Left lung (tissue), 10 donors: Measurements from ENCODE around the gene SCARF1. TPM values are rescaled to one million over a fixed set of nuclear protein-coding genes. Genes with fewer than 3 reads are reported as not detected.

ENCODE experiments used
- ATAC-seq: fragments of 200-7000 bp; cut with Tn5 transposase; one replicate; pipeline ENCODE4 v1.9.1; 2020; ENCODE audit warnings: moderate library complexity
- DNase-seq, 4 donors: peaks; one replicate each; pipeline ENCODE4 v3.0.0-alpha.2; 2013 to 2020
- H3K27ac ChIP-seq, 2 donors: fragments of 200-600 bp; sonication (generic) in 1 of 2; one replicate each; pipeline versions ENCODE4 v1.5.0 to v1.8.0; 2020 to 2021
- H3K27me3 ChIP-seq, 2 donors: fragments of 200-600 bp; sonication (generic) in 1 of 2; one replicate each; pipeline versions ENCODE4 v1.5.0 to v1.8.0; 2020 to 2021
- H3K36me3 ChIP-seq, 2 donors: fragments of 200-600 bp; sonication (generic) in 1 of 2; one replicate each; pipeline versions ENCODE4 v1.5.0 to v1.8.0; 2020 to 2021
- H3K4me1 ChIP-seq, 2 donors: fragments of 200-600 bp; one replicate each; pipeline ENCODE4 v1.8.0; 2021
- H3K4me3 ChIP-seq, 2 donors: fragments of 200-600 bp; sonication (generic) in 1 of 2; one replicate each; pipeline versions ENCODE4 v1.5.0 to v1.8.0; 2020 to 2021; ENCODE audit warnings: mild to moderate bottlenecking in 1 of 2
- H3K9me3 ChIP-seq, 2 donors: fragments of 200-600 bp; sonication (generic) in 1 of 2; one replicate each; pipeline versions ENCODE4 v1.5.0 to v1.8.0; 2020 to 2021
- intact Hi-C, 2 donors: fragments of 100-400 bp; cut with DNase I; formaldehyde crosslinking; loops; one replicate each; pipeline versions ENCODE4 v1.11.2 to v1.14.2; 2022
- polyA plus RNA-seq, 6 donors: library from polyadenylated mRNA; unstranded; fragments of 120-200 nt; gene quantifications; one replicate each; pipeline ENCODE4 v1.2.1, GENCODE V29; 2013; ENCODE audit not compliant: insufficient read length in 6 of 6
- total RNA-seq, 2 donors: library from RNA; stranded (reverse); fragmentation: NEBNext Ultra II Directional; extraction: Animal tissue kit (Norgen Biotek cat#: 25700); gene quantifications; one replicate each; pipeline ENCODE4 v1.2.1, GENCODE V29; 2021
- TF ChIP-seq, protein P1 (sequence below), 2 donors: fragments of 200-600 bp; sonication (generic) in 1 of 2; IDR thresholded peaks; one replicate each; pipeline versions ENCODE4 v1.5.0 to v1.8.0; 2021; ENCODE audit warnings: antibody characterized with exemption in 2 of 2
- donor health status: DM: no; HTN: yes; CAD: no.
- donor health status: DM: no; HTN: no; CAD: no.

SCARF1 gene
- total and polyA plus RNA-seq, 8 donors, result 17.6 to 33.0 (median 21.5) TPM

GRCh38 chr17:1643293-1643998 lies 2.1 kb downstream of the SCARF1 start:
- Histone ChIP-seq H3K9me3 (no peaks in the 10 kb centered on the region), H3K27me3 (no peaks in the 10 kb centered on the region), H3K4me3 (peak overlapping the region; percentile 37 to 55), H3K4me1 (peaks cover 29 to 70% of the 10 kb centered on the region in 2 donors), H3K27ac (peak overlapping the region; percentile 83 to 98), H3K36me3 (peaks cover 0 to 14% of the 10 kb centered on the region in 2 donors)
- intact Hi-C loops, result no loop called here
- TF ChIP-seq, protein P1, sequence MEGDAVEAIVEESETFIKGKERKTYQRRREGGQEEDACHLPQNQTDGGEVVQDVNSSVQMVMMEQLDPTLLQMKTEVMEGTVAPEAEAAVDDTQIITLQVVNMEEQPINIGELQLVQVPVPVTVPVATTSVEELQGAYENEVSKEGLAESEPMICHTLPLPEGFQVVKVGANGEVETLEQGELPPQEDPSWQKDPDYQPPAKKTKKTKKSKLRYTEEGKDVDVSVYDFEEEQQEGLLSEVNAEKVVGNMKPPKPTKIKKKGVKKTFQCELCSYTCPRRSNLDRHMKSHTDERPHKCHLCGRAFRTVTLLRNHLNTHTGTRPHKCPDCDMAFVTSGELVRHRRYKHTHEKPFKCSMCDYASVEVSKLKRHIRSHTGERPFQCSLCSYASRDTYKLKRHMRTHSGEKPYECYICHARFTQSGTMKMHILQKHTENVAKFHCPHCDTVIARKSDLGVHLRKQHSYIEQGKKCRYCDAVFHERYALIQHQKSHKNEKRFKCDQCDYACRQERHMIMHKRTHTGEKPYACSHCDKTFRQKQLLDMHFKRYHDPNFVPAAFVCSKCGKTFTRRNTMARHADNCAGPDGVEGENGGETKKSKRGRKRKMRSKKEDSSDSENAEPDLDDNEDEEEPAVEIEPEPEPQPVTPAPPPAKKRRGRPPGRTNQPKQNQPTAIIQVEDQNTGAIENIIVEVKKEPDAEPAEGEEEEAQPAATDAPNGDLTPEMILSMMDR (IDR thresholded peaks at IDR 0.05), result no peak
- peak in 3 of 4 donors; percentile 69 to 91 (median 75) for DNase-seq
- peak; percentile 44 for ATAC-seq

GRCh38 chr17:1641065-1641403 lies 4.5 kb downstream of the SCARF1 start:
- intact Hi-C loops, result no loop called here
- DNase-seq (peak in 1 of 4 donors; percentile 42), ATAC-seq (no peak)
- Histone ChIP-seq H3K4me3 (no peak overlapping the region), H3K4me1 (peaks cover 18 to 46% of the 10 kb centered on the region in 2 donors), H3K27ac (no peak overlapping the region), H3K36me3 (peaks cover 0 to 36% of the 10 kb centered on the region in 2 donors), H3K27me3 (no peaks in the 10 kb centered on the region), H3K9me3 (no peaks in the 10 kb centered on the region)
- TF ChIP-seq, protein P1 (IDR thresholded peaks at IDR 0.05), result no peak

DNA sequence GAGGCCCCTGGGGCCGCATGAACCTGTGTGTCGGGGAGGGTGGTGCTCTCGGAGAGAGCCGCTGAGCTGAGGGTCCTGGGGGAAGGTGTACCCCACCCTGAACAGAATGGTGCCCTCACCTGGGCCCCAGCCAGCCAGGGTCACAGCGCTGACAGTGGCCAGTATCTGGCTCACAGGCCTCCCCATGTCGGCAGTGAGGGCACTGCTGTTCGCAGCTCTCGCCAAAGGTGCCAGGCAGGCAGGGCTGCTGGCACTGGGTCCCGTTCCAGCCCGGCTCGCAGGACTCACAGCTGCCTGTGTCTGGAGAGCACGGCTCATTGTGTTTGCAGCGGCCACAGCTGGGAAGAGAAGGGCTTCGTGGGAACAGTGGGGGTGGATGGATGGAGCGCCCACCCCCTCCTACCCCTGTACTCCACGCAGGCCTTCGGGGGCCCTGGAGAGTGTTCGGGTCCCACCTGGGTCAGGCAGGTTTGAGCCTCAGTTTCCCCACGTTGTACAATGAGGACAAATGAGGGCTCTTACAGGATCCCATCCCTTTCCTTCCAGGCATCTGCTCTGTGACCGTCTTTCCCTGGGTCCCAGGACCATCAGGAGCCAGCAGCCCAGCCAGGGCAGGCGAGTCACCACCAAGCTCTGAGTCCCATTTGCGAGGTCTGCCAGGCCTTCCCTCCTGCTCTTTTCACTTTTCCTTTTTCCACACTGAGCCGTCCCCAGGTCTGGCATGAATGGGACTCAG lies 5.0 kb downstream of the SCARF1 start:
- peak overlapping the region in 1 of 2 donors; percentile 48 for H3K27ac ChIP-seq
- H3K27me3 ChIP-seq, result no peaks in the 10 kb centered on the region
- TF ChIP-seq, protein P1 (IDR thresholded peaks at IDR 0.05), result no peak
- DNase-seq (peak in 1 of 4 donors; percentile 82), ATAC-seq (peak; percentile 8)
- no peak overlapping the region for H3K4me3 ChIP-seq
- H3K4me1 ChIP-seq, result peaks cover 15 to 41% of the 10 kb centered on the region in 2 donors
- no peaks in the 10 kb centered on the region for H3K9me3 ChIP-seq
- intact Hi-C loops, result no loop called here
- H3K36me3 ChIP-seq, result peaks cover 0 to 41% of the 10 kb centered on the region in 2 donors

- intact Hi-C loops, result no loop called here
- DNase-seq (peak in 3 of 4 donors; percentile 69 to 83 (median 81)), ATAC-seq (peak; percentile 60)
Observed at GRCh38 chr17:1639549-1640180, 5.9 kb downstream of the SCARF1 start.

More at GRCh38 chr17:1639549-1640180, 5.9 kb downstream of the SCARF1 start:
- H3K4me3 ChIP-seq, result no peak overlapping the region
- H3K4me1 ChIP-seq, result peaks cover 9 to 32% of the 10 kb centered on the region in 2 donors
- peaks cover 0 to 49% of the 10 kb centered on the region in 2 donors for H3K36me3 ChIP-seq
- TF ChIP-seq, protein P1 (IDR thresholded peaks at IDR 0.05), result no peak
- peak overlapping the region in 1 of 2 donors; percentile 48 for H3K27ac ChIP-seq
- H3K27me3 ChIP-seq, result no peaks in the 10 kb centered on the region
- H3K9me3 ChIP-seq, result no peaks in the 10 kb centered on the region
